Omental fat pad (tissue), 4 donors: Measurements from ENCODE around the gene RNASEH2A. TPM values are rescaled to one million over a fixed set of nuclear protein-coding genes. Genes with fewer than 3 reads are reported as not detected.

Experiments used
- ATAC-seq: fragments of 150-250 bp; one replicate; pipeline ENCODE4 v1.9.1; 2016; ENCODE audit warnings: mild to moderate bottlenecking, moderate library complexity; ENCODE audit not compliant: low FRiP score
- DNase-seq: peaks from one replicate; pipeline ENCODE4 v3.0.0-alpha.2; 2019; ENCODE audit warnings: low spot score
- CTCF ChIP-seq, 3 donors: fragments of 450-650 bp; IDR thresholded peaks; one replicate each; pipeline ENCODE4 v1.5.1; 2016 to 2017; ENCODE audit warnings: antibody characterized with exemption in 3 of 3, mild to moderate bottlenecking in 3 of 3, moderate library complexity in 2 of 3
- total RNA-seq, 4 donors: library from RNA; depleted of rRNA; stranded (reverse); fragments of >200 nt; gene quantifications; one replicate each; pipeline ENCODE4 v1.1.0, GENCODE V29; 2016

RNASEH2A gene
- total RNA-seq, 4 donors from 2014 or later: 2.8 to 10.4 (median 5.9) TPM

GRCh38 chr19:12790628-12791344 is 15.6 kb upstream of the RNASEH2A start:
- ATAC-seq (no peak), DNase-seq (no peak)
- no peak for TF ChIP-seq CTCF (IDR thresholded peaks at IDR 0.05)

- DNase-seq (peak; percentile 86), ATAC-seq (peak; percentile 33)
- TF ChIP-seq CTCF (IDR thresholded peaks at IDR 0.05): no peak
Measured at GRCh38 chr19:12791345-12792050, 14.9 kb upstream of the RNASEH2A start, which contains the start of gene JUNB. Gene JUNB, plus strand, starts transcription at chr19:12791486. Its CDS starts 286 bp downstream, at chr19:12791772.

- DNase-seq (no peak), ATAC-seq (no peak)
- no peak for TF ChIP-seq CTCF (IDR thresholded peaks at IDR 0.05)
Measured at GRCh38 chr19:12792051-12792852, 14.1 kb upstream of the RNASEH2A start.

- ATAC-seq: no peak
- TF ChIP-seq CTCF (IDR thresholded peaks at IDR 0.05): no peak
- no peak for DNase-seq
Measured at GRCh38 chr19:12792853-12793289, 13.5 kb upstream of the RNASEH2A start.

GRCh38 chr19:12793290-12794195 is 12.8 kb upstream of the RNASEH2A start:
- ATAC-seq: peak; percentile 50
- DNase-seq: no peak
- TF ChIP-seq CTCF (IDR thresholded peaks at IDR 0.05): no peak
